Coronary artery (tissue), 2 donors: ENCODE data around the gene PIEZO2.
"Not testable (repeated sequence)": the region's sequence is repeated elsewhere in the genome, so short reads cannot be mapped to it uniquely, and the experiment has no call there.

Experiments used
- DNase-seq: peaks from one replicate; pipeline ENCODE4 v3.0.0-alpha.2; 2017; ENCODE audit warnings: low spot score
- H3K27ac ChIP-seq, 2 donors: fragments of 200-600 bp; sonication (generic); one replicate each; pipeline ENCODE4 v1.5.1; 2016 to 2019
- H3K4me3 ChIP-seq: fragments of 200-600 bp; sonication (generic); 2 replicates; pipeline ENCODE4 v1.5.1; 2016; ENCODE audit warnings: mild to moderate bottlenecking, moderate library complexity
- CTCF ChIP-seq: fragments of 200-600 bp; sonication (generic); IDR thresholded peaks from one replicate; pipeline ENCODE4 v1.5.1; 2019; ENCODE audit warnings: antibody characterized with exemption

PIEZO2 gene

GRCh38 chr18:11149441-11150270, at the start of gene PIEZO2:
Gene PIEZO2 (minus strand): TSS chr18:11149569. CDS start chr18:11148588, 981 bp downstream.
- DNase-seq: peak; percentile 76
- no peak for TF ChIP-seq CTCF
- H3K27ac ChIP-seq: no peak within 1 kb of the TSS
- peak within 1 kb of the TSS; percentile 76 for H3K4me3 ChIP-seq

- Histone ChIP-seq H3K27ac (no peak overlapping the region), H3K4me3 (no peak overlapping the region)
- no peak for DNase-seq
- TF ChIP-seq CTCF: no peak
Observed at GRCh38 chr18:11183637-11184036, 34.3 kb upstream of the PIEZO2 start.

GRCh38 chr18:11181629-11182028, 32.3 kb upstream of the PIEZO2 start:
- not testable (repeated sequence) for DNase-seq, H3K27ac ChIP-seq, H3K4me3 ChIP-seq

GRCh38 chr18:11179959-11180519, 30.7 kb upstream of the PIEZO2 start:
- H3K27ac ChIP-seq: no peak overlapping the region
- no peak overlapping the region for H3K4me3 ChIP-seq
- no peak for DNase-seq
- TF ChIP-seq CTCF: no peak

GRCh38 chr18:11178951-11179549, 29.7 kb upstream of the PIEZO2 start:
- peak; percentile 77 for DNase-seq
- TF ChIP-seq CTCF: no peak
- H3K27ac ChIP-seq: peak overlapping the region in 1 of 2 donors; percentile 50
- no peak overlapping the region for H3K4me3 ChIP-seq

- TF ChIP-seq CTCF: no peak
- no peak for DNase-seq
- H3K27ac ChIP-seq: peak overlapping the region in 1 of 2 donors; percentile 54
- H3K4me3 ChIP-seq: no peak overlapping the region
Observed at GRCh38 chr18:11177382-11177781, 28.0 kb upstream of the PIEZO2 start.

GRCh38 chr18:11176481-11176881, 27.1 kb upstream of the PIEZO2 start:
- DNase-seq: no peak
- peak overlapping the region in 1 of 2 donors; percentile 70 for H3K27ac ChIP-seq
- TF ChIP-seq CTCF: no peak

More at GRCh38 chr18:11176481-11176881, 27.1 kb upstream of the PIEZO2 start:
- H3K4me3 ChIP-seq: no peak overlapping the region
